ENCODE data around the gene ELOF1. TPM values are rescaled to one million over a fixed set of nuclear protein-coding genes. Genes with fewer than 3 reads are reported as not detected.

Gene ELOF1
- total and polyA plus RNA-seq, 2 of the 4 experiments (the other 2 are of a cell fraction), result 62.4 to 96.8 TPM

GRCh38 chr19:11577451-11578257 lies 18.6 kb upstream of the ELOF1 start, which contains the start of gene ACP5:
ACP5 (minus strand) TSS chr19:11577645; CDS start chr19:11577317, 328 bp downstream.
- Histone ChIP-seq H3K27ac (ENCODE audit: insufficient read depth, low read length) (no peak within 1 kb of the TSS), H3K79me1 (ENCODE audit: low read depth in 1 of 2, low read length in 2 of 2) (no peaks in the 10 kb centered on the region), H3K9me1 (ENCODE audit: insufficient read depth, low read length) (no peaks in the 10 kb centered on the region; the same call in 1 of the 2 replicates), H2BK20ac (ENCODE audit: low read depth, low read length) (no peak within 1 kb of the TSS), H2AK5ac (ENCODE audit: low read depth, low read length) (no peak within 1 kb of the TSS), H3K4ac (ENCODE audit: low read depth, low read length) (peak within 1 kb of the TSS; percentile 19), H3K4me1 (ENCODE audit: control insufficient read depth, insufficient read depth, low read length) (peaks cover 4% of the 10 kb centered on the region), H2AK9ac (replicated peaks; ENCODE audit: low read depth, low read length, poor library complexity) (peak within 1 kb of the TSS; percentile 85), H3K27me3 (ENCODE audit: control insufficient read depth, insufficient read depth, low read length) (peaks cover 3% of the 10 kb centered on the region; the same call in 1 of the 2 replicates), H3K9ac (ENCODE audit: low read depth, low read length) (no peak within 1 kb of the TSS), H3K14ac (replicated peaks; ENCODE audit: low read depth, low read length) (no peak within 1 kb of the TSS), H3K9me3 (ENCODE audit: control insufficient read depth, insufficient read depth, low read length) (no peaks in the 10 kb centered on the region), H3K4me3 (ENCODE audit: insufficient read depth, low read depth, low read length) (no peak within 1 kb of the TSS), H3K36me3 (ENCODE audit: control insufficient read depth, insufficient read depth, low read length) (no peaks in the 10 kb centered on the region), H4K91ac (ENCODE audit: insufficient read depth, low read depth, low read length) (no peak within 1 kb of the TSS), H4K8ac (ENCODE audit: low read depth in 2 of 2, low read length in 2 of 2) (peak within 1 kb of the TSS in 1 of 2 experiments; percentile 37; a peak in 2 of 4 replicates), H4K20me1 (ENCODE audit: insufficient read depth, low read length) (no peaks in the 10 kb centered on the region), H2BK5ac (ENCODE audit: low read depth, low read length, poor library complexity, severe bottlenecking) (no peak within 1 kb of the TSS), H2BK120ac (ENCODE audit: low read depth, low read length) (no peak within 1 kb of the TSS), H3K56ac (ENCODE audit: extremely low read depth, insufficient read depth, low read length) (no peak within 1 kb of the TSS), H3K23ac (ENCODE audit: low read depth, low read length) (peak within 1 kb of the TSS; percentile 56; the same call in 1 of the 2 replicates), H4K5ac (ENCODE audit: low read depth, low read length) (0 out of 2 replicates have a peak within 1 kb of the TSS, but pooled peaks have one; percentile 4), H2AFZ (replicated peaks; ENCODE audit: low read length, poor library complexity) (peak within 1 kb of the TSS; percentile 88), H2BK15ac (ENCODE audit: low read depth, low read length) (no peak within 1 kb of the TSS), H3K4me2 (ENCODE audit: low read depth, low read length) (peak within 1 kb of the TSS; percentile 33; the same call in 1 of the 2 replicates), H3K18ac (ENCODE audit: low read depth, low read length) (no peak within 1 kb of the TSS)
- intact Hi-C loops (cut with micrococcal nuclease), result no loop called here
- 43% methylated on average over 2 of the region's 18 CpGs; no CpG with 5 or more reads in 1 of the 2 experiments for WGBS, 2 experiments (ENCODE audit: extremely low coverage in 2 of 2, insufficient read length in 1 of 2)
- dilution Hi-C loops (cut with HindIII; ENCODE audit: low sequenced_read_pairs, unreplicated experiment), result no loop called here
- ChIA-PET POLR2A (ENCODE audit: unreplicated experiment) (no interaction called here), CTCF (no interaction called here)
- no peak for ATAC-seq (ENCODE audit: low read depth)
- DNase-seq, result no peak
- in situ Hi-C loops (cut with MboI; ENCODE audit: low sequenced_read_pairs), result no loop called here
- TF ChIP-seq CEBPB (IDR thresholded peaks at IDR 0.05; ENCODE audit: low read depth, low read length) (no peak), NFE2L2 (IDR thresholded peaks at IDR 0.05; ENCODE audit: low read depth, low read length) (no peak), BHLHE40 (IDR thresholded peaks at IDR 0.05; ENCODE audit: low read depth, low read length) (no peak), MAFK (IDR thresholded peaks at IDR 0.05; ENCODE audit: low read depth, low read length) (no peak), CTCF (conservative IDR thresholded peaks at IDR 0.05; ENCODE audit: low read depth, low read length) (no peak), POLR2A (IDR thresholded peaks at IDR 0.05; ENCODE audit: low read depth, low read length) (no peak), FOS (IDR thresholded peaks at IDR 0.05; ENCODE audit: low read depth, low read length) (no peak), RAD21 (IDR thresholded peaks at IDR 0.05; ENCODE audit: low read length) (no peak), MAZ (IDR thresholded peaks at IDR 0.05; ENCODE audit: borderline replicate concordance, low read depth, low read length) (no peak), MXI1 (IDR thresholded peaks at IDR 0.05; ENCODE audit: borderline replicate concordance, low read depth, low read length) (no peak), RCOR1 (IDR thresholded peaks at IDR 0.05; ENCODE audit: insufficient replicate concordance, low read length) (no peak)
- TF ChIP-seq, protein P1, sequence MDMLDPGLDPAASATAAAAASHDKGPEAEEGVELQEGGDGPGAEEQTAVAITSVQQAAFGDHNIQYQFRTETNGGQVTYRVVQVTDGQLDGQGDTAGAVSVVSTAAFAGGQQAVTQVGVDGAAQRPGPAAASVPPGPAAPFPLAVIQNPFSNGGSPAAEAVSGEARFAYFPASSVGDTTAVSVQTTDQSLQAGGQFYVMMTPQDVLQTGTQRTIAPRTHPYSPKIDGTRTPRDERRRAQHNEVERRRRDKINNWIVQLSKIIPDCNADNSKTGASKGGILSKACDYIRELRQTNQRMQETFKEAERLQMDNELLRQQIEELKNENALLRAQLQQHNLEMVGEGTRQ (IDR thresholded peaks at IDR 0.05; ENCODE audit: low read depth, low read length), result no peak
- BruUV-seq (replicated peaks), result no TSS peak
